WERI-Rb-1 (cell line): ENCODE results near the gene RIOK2.
A peak's percentile ranks its signal among the peaks of the same experiment; 100 is the strongest.
"Not testable (repeated sequence)": the region's sequence is repeated elsewhere in the genome, so short reads cannot be mapped to it uniquely, and the experiment has no call there.

ENCODE experiments used
- DNase-seq: peaks from one replicate; pipeline ENCODE4 v3.0.0-alpha.2; 2020
- H3K27ac ChIP-seq: fragments of 250-450 bp; sonication (Bioruptor Pico); 2 replicates; pipeline ENCODE4 v1.5.1; 2020; ENCODE audit warnings: mild to moderate bottlenecking, moderate library complexity
- H3K27me3 ChIP-seq: fragments of 250-450 bp; sonication (Bioruptor Pico); 2 replicates; pipeline ENCODE4 v1.5.1; 2021; ENCODE audit warnings: mild to moderate bottlenecking, low read depth, moderate library complexity; ENCODE audit not compliant: insufficient read depth, severe bottlenecking
- H3K36me3 ChIP-seq: fragments of 250-450 bp; sonication (Bioruptor Pico); 2 replicates; pipeline ENCODE4 v1.5.1; 2020; ENCODE audit warnings: mild to moderate bottlenecking, moderate library complexity
- H3K4me3 ChIP-seq: 2 replicates; pipeline ENCODE4 v1.5.1; 2011; ENCODE audit warnings: low read depth, mild to moderate bottlenecking, control low read depth, low read length
- H3K9me3 ChIP-seq: fragments of 250-450 bp; sonication (Bioruptor Pico); 2 replicates; pipeline ENCODE4 v1.5.1; 2021; ENCODE audit warnings: mild to moderate bottlenecking, moderate library complexity; ENCODE audit not compliant: severe bottlenecking
- TF ChIP-seq, protein P1 (sequence below): IDR thresholded peaks from 2 replicates; pipeline ENCODE4 v1.5.1; 2011; ENCODE audit warnings: low read depth, mild to moderate bottlenecking, control low read depth, inconsistent platforms, low read length

The RIOK2 gene

DNA sequence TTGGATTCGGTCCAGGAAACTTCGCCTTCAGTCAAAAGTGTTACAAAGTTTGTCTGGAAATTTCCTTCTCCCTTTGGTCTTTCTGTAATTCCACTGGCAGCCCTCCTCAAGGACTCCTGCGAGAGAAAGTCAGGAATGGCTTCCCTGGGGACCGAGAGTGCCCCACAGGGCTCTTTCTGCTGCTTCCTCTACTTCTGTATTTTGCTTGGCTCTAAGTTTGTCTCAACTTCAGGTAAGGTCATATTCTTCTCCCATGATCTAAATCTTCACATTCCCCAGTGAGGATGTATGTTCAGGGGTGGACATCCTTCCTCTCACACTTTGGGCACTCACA is 10.3 kb upstream of the RIOK2 start:
- H3K4me3 ChIP-seq, result no peak overlapping the region
- H3K27ac ChIP-seq, result no peak overlapping the region
- DNase-seq, result no peak
- TF ChIP-seq, protein P1, sequence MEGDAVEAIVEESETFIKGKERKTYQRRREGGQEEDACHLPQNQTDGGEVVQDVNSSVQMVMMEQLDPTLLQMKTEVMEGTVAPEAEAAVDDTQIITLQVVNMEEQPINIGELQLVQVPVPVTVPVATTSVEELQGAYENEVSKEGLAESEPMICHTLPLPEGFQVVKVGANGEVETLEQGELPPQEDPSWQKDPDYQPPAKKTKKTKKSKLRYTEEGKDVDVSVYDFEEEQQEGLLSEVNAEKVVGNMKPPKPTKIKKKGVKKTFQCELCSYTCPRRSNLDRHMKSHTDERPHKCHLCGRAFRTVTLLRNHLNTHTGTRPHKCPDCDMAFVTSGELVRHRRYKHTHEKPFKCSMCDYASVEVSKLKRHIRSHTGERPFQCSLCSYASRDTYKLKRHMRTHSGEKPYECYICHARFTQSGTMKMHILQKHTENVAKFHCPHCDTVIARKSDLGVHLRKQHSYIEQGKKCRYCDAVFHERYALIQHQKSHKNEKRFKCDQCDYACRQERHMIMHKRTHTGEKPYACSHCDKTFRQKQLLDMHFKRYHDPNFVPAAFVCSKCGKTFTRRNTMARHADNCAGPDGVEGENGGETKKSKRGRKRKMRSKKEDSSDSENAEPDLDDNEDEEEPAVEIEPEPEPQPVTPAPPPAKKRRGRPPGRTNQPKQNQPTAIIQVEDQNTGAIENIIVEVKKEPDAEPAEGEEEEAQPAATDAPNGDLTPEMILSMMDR, result no peak
- no peaks in the 10 kb centered on the region for H3K27me3 ChIP-seq
- H3K36me3 ChIP-seq, result no peaks in the 10 kb centered on the region
- no peaks in the 10 kb centered on the region for H3K9me3 ChIP-seq

DNA sequence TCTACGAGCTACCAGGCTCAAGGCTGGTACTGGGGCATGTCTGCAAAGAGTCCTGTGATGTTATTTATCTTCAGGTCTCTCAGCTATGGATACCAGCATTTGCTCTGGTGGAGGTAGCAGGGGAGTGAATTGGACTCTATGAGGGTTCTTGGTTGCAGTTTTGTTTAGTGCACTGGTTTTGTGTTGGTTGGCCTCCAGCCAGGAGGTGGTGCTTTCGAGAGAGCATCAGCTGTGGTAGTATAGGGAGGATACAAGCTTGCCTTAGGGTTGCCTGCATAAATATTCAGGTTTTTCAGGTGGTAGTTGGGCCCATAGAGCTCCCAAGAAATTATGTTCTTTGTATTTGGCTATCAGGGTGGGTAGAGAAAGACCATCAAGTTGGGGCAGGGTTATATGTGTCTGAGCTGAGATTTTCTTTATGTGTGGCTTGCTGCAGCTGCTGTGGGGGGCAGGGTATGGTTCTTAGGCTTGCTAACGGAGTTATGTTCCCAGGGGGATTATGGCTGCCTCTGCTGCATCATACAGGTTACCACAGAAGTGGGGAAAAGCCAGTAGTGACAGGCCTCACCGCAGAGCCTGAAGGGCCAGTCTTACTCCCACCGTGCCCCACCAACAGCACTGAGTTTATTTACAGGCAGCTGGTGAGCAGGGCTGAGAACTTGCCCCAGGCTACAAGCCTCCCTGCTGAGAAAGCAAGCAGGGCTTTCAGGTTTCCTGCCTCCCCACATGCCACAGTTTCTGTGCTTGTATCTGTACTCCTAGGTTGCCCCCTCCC is 9.7 kb upstream of the RIOK2 start:
- Histone ChIP-seq H3K4me3 (no peak overlapping the region), H3K9me3 (no peaks in the 10 kb centered on the region), H3K36me3 (no peaks in the 10 kb centered on the region), H3K27ac (no peak overlapping the region), H3K27me3 (no peaks in the 10 kb centered on the region)
- peak; percentile 32 for DNase-seq
- TF ChIP-seq, protein P1, result no peak

DNA sequence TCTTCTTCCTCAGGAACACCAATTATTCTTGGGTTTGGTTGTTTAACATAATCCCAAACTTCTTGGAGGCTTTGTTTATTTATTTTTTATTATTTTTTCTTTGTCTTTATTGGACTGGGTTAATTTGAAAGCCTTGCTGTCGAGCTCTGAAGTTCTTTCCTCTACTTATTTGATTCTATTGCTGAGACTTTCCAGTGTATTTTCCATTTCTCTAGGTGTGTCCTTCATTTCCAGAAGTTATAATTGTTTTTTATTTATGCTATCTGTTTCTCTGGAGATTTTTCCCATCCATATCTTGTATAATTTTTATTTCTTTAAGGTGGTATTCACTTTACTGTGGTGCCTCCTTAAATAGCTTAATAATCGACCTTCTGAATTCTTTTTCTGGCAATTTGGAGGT is 8.8 kb upstream of the RIOK2 start:
- Histone ChIP-seq H3K27ac (no peak overlapping the region), H3K4me3 (no peak overlapping the region), H3K27me3 (no peaks in the 10 kb centered on the region), H3K36me3 (no peaks in the 10 kb centered on the region), H3K9me3 (no peaks in the 10 kb centered on the region)
- no peak for DNase-seq
- TF ChIP-seq, protein P1, result no peak

DNA sequence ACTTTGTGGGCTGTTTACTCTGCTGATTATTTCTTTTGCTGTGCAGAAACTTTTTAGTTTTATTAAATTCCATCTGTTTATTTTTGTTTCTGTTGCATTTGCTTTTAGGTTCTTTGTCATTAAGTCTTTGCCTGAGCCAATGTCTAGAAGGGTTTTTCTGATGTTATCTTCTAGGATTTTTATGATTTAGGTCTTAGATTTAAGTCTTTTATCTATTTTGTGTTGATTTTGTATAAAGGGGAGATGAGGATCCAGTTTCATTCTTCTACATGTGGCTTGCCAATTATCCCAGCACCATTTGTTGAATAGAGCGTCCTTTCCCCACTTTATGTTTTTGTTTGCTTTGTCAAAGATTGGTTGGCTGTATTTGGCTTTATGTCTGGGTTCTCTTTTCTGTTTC is 6.5 kb upstream of the RIOK2 start:
- H3K27me3 ChIP-seq, H3K27ac ChIP-seq, H3K4me3 ChIP-seq, H3K9me3 ChIP-seq, DNase-seq, H3K36me3 ChIP-seq: not testable (repeated sequence)

DNA sequence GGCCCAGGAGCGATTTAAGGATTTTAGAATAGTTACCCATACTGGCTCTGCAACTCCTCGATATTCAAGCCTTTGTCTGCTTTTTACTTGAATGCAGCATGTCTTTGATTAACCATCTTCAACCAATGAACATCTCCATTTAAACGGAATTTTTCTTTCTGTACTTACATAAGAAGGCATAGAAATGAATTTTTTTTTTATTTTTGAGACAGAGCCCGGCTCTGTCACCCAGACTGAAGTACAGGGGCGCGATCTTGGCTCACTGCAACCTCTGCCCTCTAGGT is 825 bp upstream of the RIOK2 start:
- TF ChIP-seq, protein P1, result no peak
- peak overlapping the region; percentile 99 for H3K27ac ChIP-seq
- H3K36me3 ChIP-seq, result peaks cover 12% of the 10 kb centered on the region
- no peaks in the 10 kb centered on the region for H3K27me3 ChIP-seq
- no peak for DNase-seq
- H3K4me3 ChIP-seq, result peak overlapping the region; percentile 100
- no peaks in the 10 kb centered on the region for H3K9me3 ChIP-seq

DNA sequence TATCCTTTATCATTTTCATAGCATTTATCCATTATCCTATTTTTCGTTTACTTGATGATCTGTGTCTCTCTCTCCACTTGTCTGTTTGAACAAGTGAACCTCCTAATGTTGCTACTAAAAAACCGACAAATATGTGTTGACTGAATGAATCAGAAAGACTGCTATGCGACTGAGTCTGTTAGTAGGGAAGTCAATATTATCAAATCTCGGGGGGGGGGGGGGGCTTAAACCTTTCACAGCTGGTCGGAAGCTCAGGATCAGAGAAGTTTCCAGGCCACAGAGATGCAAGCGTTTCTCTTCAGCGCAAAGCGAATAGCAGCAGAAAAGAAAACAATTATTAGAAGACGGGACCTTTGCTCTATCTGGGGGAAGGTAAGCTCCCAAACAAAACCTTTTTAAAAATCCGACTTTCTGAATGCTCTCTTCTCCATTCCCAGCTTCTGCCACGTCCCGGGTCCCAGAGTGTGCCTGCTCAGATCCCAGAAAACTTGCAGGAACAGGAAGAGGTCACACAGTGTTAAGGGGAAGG is 412 bp downstream of the RIOK2 start:
- DNase-seq, result no peak

More for the DNA sequence above, 412 bp downstream of the RIOK2 start:
- H3K27me3 ChIP-seq, result no peaks in the 10 kb centered on the region
- no peaks in the 10 kb centered on the region for H3K9me3 ChIP-seq
- H3K27ac ChIP-seq, result peak overlapping the region; percentile 99
- TF ChIP-seq, protein P1, result no peak
- H3K4me3 ChIP-seq, result peak overlapping the region; percentile 100
- H3K36me3 ChIP-seq, result peaks cover 18% of the 10 kb centered on the region
